Ishikawa (cell line): ENCODE data around the gene RGS6.
A peak's percentile ranks its signal among the peaks of the same experiment; 100 is the strongest.

Experiments used
- CEBPB ChIP-seq: IDR thresholded peaks from 2 replicates; pipeline ENCODE4 v1.6.1; 2012
- CREB1 ChIP-seq: IDR thresholded peaks from 2 replicates; pipeline ENCODE4 v1.6.1; 2012; ENCODE audit warnings: low read depth
- EGR1 ChIP-seq: IDR thresholded peaks from 2 replicates; pipeline ENCODE4 v1.6.1; 2012
- EP300 ChIP-seq: IDR thresholded peaks from 2 replicates; pipeline ENCODE4 v1.6.1; 2012; ENCODE audit warnings: borderline replicate concordance
- FOXM1 ChIP-seq: IDR thresholded peaks from 2 replicates; pipeline ENCODE4 v1.6.1; 2012; ENCODE audit warnings: low read depth, borderline replicate concordance
- NFIC ChIP-seq: IDR thresholded peaks from 2 replicates; pipeline ENCODE4 v1.6.1; 2012
- RAD21 ChIP-seq: IDR thresholded peaks from 2 replicates; pipeline ENCODE4 v1.6.1; 2012; ENCODE audit warnings: low read depth
- TAF1 ChIP-seq: IDR thresholded peaks from 2 replicates; pipeline ENCODE4 v1.6.1; 2012; ENCODE audit warnings: low read depth, mild to moderate bottlenecking
- TCF12 ChIP-seq: IDR thresholded peaks from 2 replicates; pipeline ENCODE4 v1.6.1; 2012; ENCODE audit warnings: low read depth
- TEAD4 ChIP-seq: IDR thresholded peaks from 2 replicates; pipeline ENCODE4 v1.6.1; 2012
- YY1 ChIP-seq: IDR thresholded peaks from 2 replicates; pipeline ENCODE4 v1.6.1; 2012; ENCODE audit warnings: low read depth
- ZBTB7A ChIP-seq: IDR thresholded peaks from 2 replicates; pipeline ENCODE4 v1.6.1; 2012; ENCODE audit warnings: low read depth
- TF ChIP-seq, protein P1 (sequence below): IDR thresholded peaks from 2 replicates; pipeline ENCODE4 v1.6.1; 2012
- TF ChIP-seq, protein P2 (sequence below): IDR thresholded peaks from 2 replicates; pipeline ENCODE4 v1.6.1; 2012; ENCODE audit warnings: low read depth, mild to moderate bottlenecking
- TF ChIP-seq, protein P3 (sequence below): IDR thresholded peaks from 2 replicates; pipeline ENCODE4 v1.6.1; 2012

RGS6 gene

DNA sequence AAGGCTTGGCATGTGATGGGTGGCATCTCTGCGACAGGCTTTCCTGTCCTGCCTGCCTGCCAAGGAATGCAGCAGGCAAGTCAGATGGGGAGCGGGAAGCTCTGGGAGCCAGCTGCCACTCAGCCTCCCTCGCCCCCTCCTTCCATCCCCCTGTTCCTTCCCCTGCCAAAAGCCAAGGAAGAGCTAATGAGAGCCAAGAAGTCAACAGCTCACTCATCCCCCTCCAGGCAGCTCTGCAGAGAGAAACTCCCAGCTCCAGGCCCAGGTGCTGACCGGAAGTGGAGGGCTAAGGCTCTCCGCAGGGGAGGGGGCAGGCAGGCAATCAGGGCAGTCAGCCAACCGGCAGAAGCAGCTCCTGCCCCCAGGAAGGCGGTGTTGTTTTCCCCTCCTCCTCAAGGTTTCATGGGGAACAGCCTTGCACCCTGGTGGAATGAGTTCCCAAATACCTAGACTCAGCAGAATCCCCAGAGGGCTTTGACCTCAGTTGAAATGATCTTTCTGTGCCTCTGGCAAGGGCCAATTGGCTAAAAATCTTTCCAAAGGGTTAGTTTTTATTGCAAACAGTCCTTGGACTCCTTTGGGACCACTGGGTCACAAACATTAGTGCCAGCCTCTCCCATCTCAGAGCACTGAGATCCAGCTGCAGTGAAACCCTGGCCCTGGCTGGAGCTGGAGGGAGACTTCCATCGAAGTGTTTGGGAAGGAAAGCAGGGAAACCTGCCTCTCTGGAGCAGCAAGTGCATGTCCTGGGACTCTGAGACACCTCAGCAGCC lies 612.6 kb downstream of the RGS6 start:
- TF ChIP-seq RAD21: no peak
- 0 out of 2 replicates have a peak, but pooled peaks have one; percentile 43 for TF ChIP-seq TCF12

DNA sequence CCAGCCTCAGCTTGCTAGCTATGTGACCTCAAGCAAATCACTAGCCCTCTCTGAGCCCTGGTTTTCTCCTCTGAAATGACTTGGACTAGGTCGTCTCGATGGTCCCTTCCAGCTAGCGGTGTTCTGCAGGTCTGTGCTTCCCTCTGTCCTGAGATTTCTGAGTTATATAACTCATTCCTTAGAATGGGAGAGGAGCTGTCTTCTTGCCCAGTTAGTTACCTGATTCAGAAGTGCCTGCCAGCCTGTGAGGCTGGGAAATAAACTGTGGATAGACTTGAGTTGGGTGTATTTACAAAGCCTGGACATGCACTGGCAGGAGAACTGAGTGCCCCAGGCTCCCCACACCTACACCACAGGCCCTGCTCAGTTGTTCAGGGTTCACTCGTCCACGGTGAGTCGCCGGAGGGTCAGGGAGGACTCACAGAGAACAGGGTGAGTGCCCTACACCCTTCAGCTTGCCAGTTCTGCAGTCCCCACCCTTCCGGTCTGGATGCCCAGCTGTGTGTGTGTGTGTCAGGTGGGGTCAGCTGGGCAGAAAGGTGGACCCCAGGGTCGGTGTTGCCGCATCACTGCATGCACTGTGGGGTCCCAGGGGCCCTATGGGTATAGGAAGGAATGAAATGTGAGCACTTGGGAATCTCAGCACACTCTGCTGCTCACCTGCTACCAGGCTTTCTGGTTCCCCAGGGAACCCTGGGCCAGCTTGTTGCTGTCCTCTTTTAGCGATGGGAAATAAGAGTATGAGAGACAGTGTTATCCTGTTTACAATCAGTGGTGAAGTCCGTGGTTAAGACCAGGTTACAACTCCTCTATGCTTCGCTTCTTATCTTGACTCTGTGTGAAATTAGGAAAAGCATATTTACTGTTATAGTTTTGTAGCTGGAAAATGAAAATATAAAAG lies 613.4 kb downstream of the RGS6 start:
- TF ChIP-seq TEAD4 (no peak), CREB1 (no peak), FOXM1 (no peak), EGR1 (no peak), NFIC (no peak)
- TF ChIP-seq, protein P1, sequence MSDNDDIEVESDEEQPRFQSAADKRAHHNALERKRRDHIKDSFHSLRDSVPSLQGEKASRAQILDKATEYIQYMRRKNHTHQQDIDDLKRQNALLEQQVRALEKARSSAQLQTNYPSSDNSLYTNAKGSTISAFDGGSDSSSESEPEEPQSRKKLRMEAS: no peak
- TF ChIP-seq, protein P2, sequence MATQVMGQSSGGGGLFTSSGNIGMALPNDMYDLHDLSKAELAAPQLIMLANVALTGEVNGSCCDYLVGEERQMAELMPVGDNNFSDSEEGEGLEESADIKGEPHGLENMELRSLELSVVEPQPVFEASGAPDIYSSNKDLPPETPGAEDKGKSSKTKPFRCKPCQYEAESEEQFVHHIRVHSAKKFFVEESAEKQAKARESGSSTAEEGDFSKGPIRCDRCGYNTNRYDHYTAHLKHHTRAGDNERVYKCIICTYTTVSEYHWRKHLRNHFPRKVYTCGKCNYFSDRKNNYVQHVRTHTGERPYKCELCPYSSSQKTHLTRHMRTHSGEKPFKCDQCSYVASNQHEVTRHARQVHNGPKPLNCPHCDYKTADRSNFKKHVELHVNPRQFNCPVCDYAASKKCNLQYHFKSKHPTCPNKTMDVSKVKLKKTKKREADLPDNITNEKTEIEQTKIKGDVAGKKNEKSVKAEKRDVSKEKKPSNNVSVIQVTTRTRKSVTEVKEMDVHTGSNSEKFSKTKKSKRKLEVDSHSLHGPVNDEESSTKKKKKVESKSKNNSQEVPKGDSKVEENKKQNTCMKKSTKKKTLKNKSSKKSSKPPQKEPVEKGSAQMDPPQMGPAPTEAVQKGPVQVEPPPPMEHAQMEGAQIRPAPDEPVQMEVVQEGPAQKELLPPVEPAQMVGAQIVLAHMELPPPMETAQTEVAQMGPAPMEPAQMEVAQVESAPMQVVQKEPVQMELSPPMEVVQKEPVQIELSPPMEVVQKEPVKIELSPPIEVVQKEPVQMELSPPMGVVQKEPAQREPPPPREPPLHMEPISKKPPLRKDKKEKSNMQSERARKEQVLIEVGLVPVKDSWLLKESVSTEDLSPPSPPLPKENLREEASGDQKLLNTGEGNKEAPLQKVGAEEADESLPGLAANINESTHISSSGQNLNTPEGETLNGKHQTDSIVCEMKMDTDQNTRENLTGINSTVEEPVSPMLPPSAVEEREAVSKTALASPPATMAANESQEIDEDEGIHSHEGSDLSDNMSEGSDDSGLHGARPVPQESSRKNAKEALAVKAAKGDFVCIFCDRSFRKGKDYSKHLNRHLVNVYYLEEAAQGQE: no peak

DNA sequence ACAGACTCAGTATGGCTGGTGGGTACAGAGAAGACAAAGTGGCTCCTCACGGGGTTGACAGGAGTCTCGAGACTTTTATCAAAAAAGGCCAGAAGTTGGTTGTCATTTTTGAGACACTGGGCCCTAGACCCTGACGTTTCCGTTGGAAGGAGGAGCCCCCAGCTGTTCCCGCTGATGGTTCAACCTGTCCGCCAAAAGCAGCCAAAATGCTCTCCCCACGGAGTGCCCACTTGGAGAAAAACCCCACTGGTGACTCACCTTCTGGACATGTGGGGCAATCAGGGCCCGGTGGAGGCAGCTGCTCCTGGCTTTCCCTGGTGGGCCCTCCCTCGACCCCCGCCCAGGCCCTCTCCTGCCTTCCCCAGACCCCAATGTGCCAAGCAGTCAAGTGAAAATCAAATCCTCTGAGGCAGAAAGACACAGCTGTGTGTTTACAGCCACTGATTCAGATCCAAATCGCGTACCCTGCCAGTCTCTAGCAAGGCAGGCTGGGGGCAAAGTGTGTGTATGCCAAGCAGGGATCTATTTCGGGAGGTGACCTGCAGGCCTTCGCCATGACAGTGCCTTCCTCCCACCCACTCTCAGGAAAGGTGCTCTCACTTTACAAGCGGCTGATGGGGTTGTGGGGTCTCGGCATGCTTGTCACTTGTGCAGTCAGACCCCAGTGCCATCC lies 614.3 kb downstream of the RGS6 start:
- TF ChIP-seq TEAD4 (no peak), EGR1 (no peak), TCF12 (no peak), FOXM1 (no peak), YY1 (no peak), CEBPB (no peak), EP300 (no peak)
- TF ChIP-seq, protein P1: no peak

DNA sequence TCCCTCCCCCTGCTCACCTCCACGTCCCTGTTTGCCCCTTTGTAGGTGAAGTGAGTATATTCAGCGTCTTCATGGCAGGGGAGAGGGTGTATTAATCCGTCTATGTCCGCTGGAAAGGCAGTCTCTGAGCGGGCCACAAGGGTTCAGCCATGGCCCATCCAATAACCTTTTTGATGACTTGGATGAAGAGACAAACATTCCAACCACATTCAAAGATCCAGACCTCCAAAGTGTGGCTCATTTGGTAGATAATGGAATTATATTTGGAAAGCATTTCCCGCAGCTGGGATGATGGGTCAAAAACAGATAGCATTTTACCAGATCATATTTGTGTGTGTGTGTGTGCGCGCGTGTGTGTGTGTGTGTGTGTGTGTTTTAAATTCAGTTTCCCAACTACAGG lies 615.8 kb downstream of the RGS6 start:
- no peak for TF ChIP-seq TCF12
- TF ChIP-seq YY1: no peak
- no peak for TF ChIP-seq TEAD4
- TF ChIP-seq ZBTB7A: no peak
- TF ChIP-seq CEBPB: no peak
- TF ChIP-seq, protein P1: no peak
- no peak for TF ChIP-seq EGR1

DNA sequence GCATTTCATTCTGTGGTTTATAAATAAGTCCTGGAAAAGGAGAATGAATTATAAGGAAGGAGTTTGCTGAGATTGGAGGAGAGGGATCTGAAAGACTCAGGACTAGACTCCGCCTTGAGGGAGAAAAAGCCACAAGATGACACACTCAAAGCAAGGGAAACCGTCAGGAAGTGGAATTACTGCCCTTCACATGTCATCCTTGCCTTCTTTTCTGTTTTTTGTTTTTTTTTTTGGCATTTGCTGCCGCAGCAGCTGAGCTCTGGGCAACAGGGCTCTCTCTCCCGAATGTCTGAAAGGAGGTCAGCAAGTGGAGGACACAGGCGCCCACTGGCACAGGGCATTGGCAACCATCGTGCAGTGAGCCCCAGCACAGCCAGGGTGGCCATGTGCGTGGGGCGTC lies 616.8 kb downstream of the RGS6 start:
- TF ChIP-seq, protein P2: no peak
- TF ChIP-seq NFIC (no peak), YY1 (no peak), CREB1 (no peak), FOXM1 (no peak), CEBPB (no peak), TAF1 (no peak)
- TF ChIP-seq, protein P1: no peak

DNA sequence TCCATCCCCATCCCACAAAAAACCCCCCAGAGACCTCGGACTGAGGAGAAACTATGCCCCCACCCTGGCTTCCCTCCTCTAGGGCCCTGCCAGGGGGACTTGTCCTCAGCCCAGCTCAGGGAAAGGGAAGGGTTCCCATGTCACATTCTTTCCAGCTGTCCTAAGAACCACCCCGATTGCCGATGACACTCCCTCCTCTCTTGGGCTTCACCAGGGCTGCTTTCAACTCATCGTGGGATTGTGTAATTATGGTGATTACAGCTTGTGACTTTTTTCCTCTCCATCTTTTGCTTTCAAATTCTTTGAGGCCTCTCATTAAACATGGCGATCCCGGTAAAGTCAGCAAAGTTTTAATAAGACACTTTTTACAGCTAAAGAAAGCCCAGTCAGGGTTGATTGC lies 617.6 kb downstream of the RGS6 start:
- TF ChIP-seq EP300 (no peak), NFIC (no peak), FOXM1 (no peak), YY1 (no peak), CEBPB (no peak), TEAD4 (no peak), TCF12 (no peak), CREB1 (no peak), RAD21 (no peak)
- TF ChIP-seq, protein P1: no peak
- TF ChIP-seq, protein P3, sequence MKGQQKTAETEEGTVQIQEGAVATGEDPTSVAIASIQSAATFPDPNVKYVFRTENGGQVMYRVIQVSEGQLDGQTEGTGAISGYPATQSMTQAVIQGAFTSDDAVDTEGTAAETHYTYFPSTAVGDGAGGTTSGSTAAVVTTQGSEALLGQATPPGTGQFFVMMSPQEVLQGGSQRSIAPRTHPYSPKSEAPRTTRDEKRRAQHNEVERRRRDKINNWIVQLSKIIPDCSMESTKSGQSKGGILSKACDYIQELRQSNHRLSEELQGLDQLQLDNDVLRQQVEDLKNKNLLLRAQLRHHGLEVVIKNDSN: no peak
- TF ChIP-seq, protein P2: no peak
